Posterior cingulate gyrus (tissue), 11 donors: ENCODE measurements around the gene ENAH.
"Not testable (repeated sequence)": the region's sequence is repeated elsewhere in the genome, so short reads cannot be mapped to it uniquely, and the experiment has no call there.

ENCODE experiments used
- DNase-seq, 10 donors: peaks; one replicate each; pipeline versions ENCODE4 v3.0.0 to v3.0.0-alpha.2; 2020 to 2021; ENCODE audit warnings: mixed read lengths in 3 of 10
- intact Hi-C: fragments of 100-400 bp; cut with DNase I; formaldehyde crosslinking; loops from one replicate; pipeline ENCODE4 v1.15.1; 2023

Gene ENAH

GRCh38 chr1:225510740-225511139 is 142.2 kb downstream of the ENAH start:
- intact Hi-C loops, DNase-seq: not testable (repeated sequence)

GRCh38 chr1:225509770-225510169 is 143.2 kb downstream of the ENAH start:
- intact Hi-C loops: no loop called here
- no peak for DNase-seq

- intact Hi-C loops: no loop called here
- DNase-seq: no peak
These were observed 143.6 kb downstream of the ENAH start for GRCh38 chr1:225509376-225509707.

- DNase-seq: no peak
- intact Hi-C loops: no loop called here
These were observed 144.2 kb downstream of the ENAH start for GRCh38 chr1:225508538-225509375.

GRCh38 chr1:225506727-225507126 is 146.2 kb downstream of the ENAH start:
- no peak for DNase-seq
- intact Hi-C loops: no loop called here

GRCh38 chr1:225504776-225505175 is 148.1 kb downstream of the ENAH start:
- intact Hi-C loops: no loop called here
- no peak for DNase-seq

- no peak for DNase-seq
- intact Hi-C loops: no loop called here
These were observed 152.2 kb downstream of the ENAH start for GRCh38 chr1:225500624-225501192.

- DNase-seq: no peak
- intact Hi-C loops: no loop called here
These were observed 154.3 kb downstream of the ENAH start for GRCh38 chr1:225498549-225499136.

GRCh38 chr1:225494789-225495359 is 158.0 kb downstream of the ENAH start:
- DNase-seq: no peak
- intact Hi-C loops: no loop called here

GRCh38 chr1:225493591-225494246 is 159.2 kb downstream of the ENAH start:
- intact Hi-C loops: no loop called here
- no peak for DNase-seq

GRCh38 chr1:225488676-225489075 is 164.2 kb downstream of the ENAH start:
- intact Hi-C loops: no loop called here
- DNase-seq: no peak

- DNase-seq: no peak
- intact Hi-C loops: no loop called here
These were observed 166.1 kb downstream of the ENAH start for GRCh38 chr1:225486856-225487255.

GRCh38 chr1:225485991-225486530 is 166.9 kb downstream of the ENAH start:
- intact Hi-C loops: no loop called here
- no peak for DNase-seq

- DNase-seq: no peak
- intact Hi-C loops: no loop called here
These were observed 167.7 kb downstream of the ENAH start for GRCh38 chr1:225485226-225485625.

GRCh38 chr1:225484657-225485214 is 168.2 kb downstream of the ENAH start:
- DNase-seq: no peak

GRCh38 chr1:225483818-225484656 is 168.9 kb downstream of the ENAH start:
- intact Hi-C loops: no loop called here
- peak in 5 of 10 donors; percentile 35 to 93 (median 60) for DNase-seq

More at GRCh38 chr1:225484657-225485214, 168.2 kb downstream of the ENAH start:
- intact Hi-C loops: no loop called here

GRCh38 chr1:225482421-225482950 is 170.4 kb downstream of the ENAH start:
- intact Hi-C loops: no loop called here
- peak in 2 of 10 donors; percentile 84 to 91 for DNase-seq

GRCh38 chr1:225481738-225482137 is 171.2 kb downstream of the ENAH start:
- peak in 1 of 10 donors; percentile 66 for DNase-seq
- intact Hi-C loops: no loop called here

- DNase-seq: peak in 1 of 10 donors; percentile 77
- intact Hi-C loops: no loop called here
These were observed 172.0 kb downstream of the ENAH start for GRCh38 chr1:225480825-225481434.
